MM.1S (cell line): ENCODE data around the gene SMYD2.

ENCODE experiments used
- DNase-seq: peaks from one replicate; pipeline ENCODE4 v3.0.0-alpha.2; 2015
- H2AFZ ChIP-seq: fragments of 300-600 bp; sonication (generic); 2 replicates; pipeline ENCODE4 v1.6.0; 2016; ENCODE audit warnings: antibody characterized with exemption, low read length
- H3F3A ChIP-seq: fragments of 300-600 bp; sonication (generic); 2 replicates; pipeline ENCODE4 v1.6.1; 2016; ENCODE audit warnings: mild to moderate bottlenecking, antibody characterized with exemption, low read length, moderate library complexity, mixed read lengths; ENCODE audit not compliant: insufficient read depth
- H3K27ac ChIP-seq: fragments of 300-600 bp; sonication (generic); 2 replicates; pipeline ENCODE4 v1.5.1; 2016; ENCODE audit warnings: mild to moderate bottlenecking, low read length
- H3K27me3 ChIP-seq: fragments of 300-600 bp; sonication (generic); replicated peaks from 2 replicates; pipeline ENCODE4 v1.6.0; 2016; ENCODE audit warnings: low read length; ENCODE audit not compliant: insufficient read depth
- H3K36me3 ChIP-seq: fragments of 300-600 bp; sonication (generic); replicated peaks from 2 replicates; pipeline ENCODE4 v1.6.1; 2016; ENCODE audit warnings: mild to moderate bottlenecking, low read length, mixed read lengths; ENCODE audit not compliant: insufficient read depth
- H3K4me1 ChIP-seq: fragments of 300-600 bp; sonication (generic); 2 replicates; pipeline ENCODE4 v1.6.1; 2016; ENCODE audit warnings: low read length, mixed read lengths
- H3K4me2 ChIP-seq: fragments of 300-600 bp; sonication (generic); 2 replicates; pipeline ENCODE4 v1.6.0; 2016; ENCODE audit warnings: low read depth, low read length
- H3K4me3 ChIP-seq: fragments of 300-600 bp; sonication (generic); 2 replicates; pipeline ENCODE4 v1.5.1; 2016; ENCODE audit warnings: low read length, mixed read lengths
- H3K79me2 ChIP-seq: fragments of 300-600 bp; sonication (generic); 2 replicates; pipeline ENCODE4 v1.6.1; 2016; ENCODE audit warnings: mixed run types, low read length, mixed read lengths
- H3K9ac ChIP-seq: fragments of 300-600 bp; sonication (generic); 2 replicates; pipeline ENCODE4 v1.6.1; 2016; ENCODE audit warnings: low read length, mixed read lengths
- H3K9me2 ChIP-seq: fragments of 300-600 bp; sonication (generic); replicated peaks from 2 replicates; pipeline ENCODE4 v1.6.1; 2016; ENCODE audit warnings: mild to moderate bottlenecking, low read length, mixed read lengths; ENCODE audit not compliant: insufficient read depth
- H3K9me3 ChIP-seq: fragments of 300-600 bp; sonication (generic); replicated peaks from 2 replicates; pipeline ENCODE4 v1.6.1; 2016; ENCODE audit warnings: mild to moderate bottlenecking, low read length, mixed read lengths; ENCODE audit not compliant: insufficient read depth
- H4K20me1 ChIP-seq: fragments of 300-600 bp; sonication (generic); 2 replicates; pipeline ENCODE4 v1.6.1; 2016; ENCODE audit warnings: mild to moderate bottlenecking, low read length, moderate library complexity, mixed read lengths; ENCODE audit not compliant: insufficient read depth
- EZH2 ChIP-seq: fragments of 300-600 bp; sonication (generic); optimal IDR thresholded peaks from 2 replicates; pipeline ENCODE3; 2017; ENCODE audit warnings: low read depth, mild to moderate bottlenecking, antibody characterized with exemption, low read length, mixed read lengths
- EZH2phosphoT487 ChIP-seq: fragments of 300-600 bp; sonication (generic); IDR thresholded peaks from 2 replicates; pipeline ENCODE4 v1.6.1; 2018; ENCODE audit warnings: antibody characterized with exemption, low read length
- TF ChIP-seq, protein P1 (sequence below): fragments of 300-600 bp; sonication (generic); IDR thresholded peaks from 2 replicates; pipeline ENCODE4 v1.5.1; 2016; ENCODE audit warnings: antibody characterized with exemption, low read length, mixed read lengths

SMYD2 gene

DNA sequence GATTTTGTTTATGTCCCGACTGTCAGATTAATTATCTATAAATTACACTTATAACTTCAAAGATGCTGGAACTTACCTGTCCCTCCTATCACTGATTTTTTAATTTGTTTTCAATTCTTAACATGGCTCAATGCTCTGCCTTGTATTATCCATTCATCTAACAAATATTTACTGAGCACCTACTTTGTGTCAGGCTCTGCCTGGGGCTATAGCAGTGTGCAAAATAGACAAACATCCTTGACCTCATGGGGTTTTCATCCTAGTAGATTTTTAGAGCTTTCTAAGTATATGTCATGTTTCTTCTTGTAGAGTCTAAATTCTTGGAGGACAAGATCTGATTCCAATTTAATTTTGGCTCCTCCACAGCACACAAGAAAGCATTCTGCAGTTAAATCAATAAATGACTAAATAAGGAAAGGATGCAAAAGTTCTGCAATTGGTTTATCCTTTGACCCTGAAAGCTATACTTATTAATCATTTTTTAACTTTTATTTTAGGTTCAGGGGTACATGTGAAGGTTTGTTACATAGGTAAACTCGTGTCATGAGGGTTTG lies 10.8 kb upstream of the SMYD2 start:
- Histone ChIP-seq H3K4me3 (no peak overlapping the region), H3K9ac (no peak overlapping the region), H3F3A (no peaks in the 10 kb centered on the region), H3K79me2 (no peaks in the 10 kb centered on the region), H2AFZ (no peak overlapping the region), H3K36me3 (no peaks in the 10 kb centered on the region), H3K9me2 (no peaks in the 10 kb centered on the region), H3K4me2 (no peak overlapping the region), H3K27me3 (no peaks in the 10 kb centered on the region), H3K4me1 (no peaks in the 10 kb centered on the region), H4K20me1 (no peaks in the 10 kb centered on the region), H3K9me3 (no peaks in the 10 kb centered on the region), H3K27ac (no peak overlapping the region)
- DNase-seq, result no peak
- TF ChIP-seq, protein P1, sequence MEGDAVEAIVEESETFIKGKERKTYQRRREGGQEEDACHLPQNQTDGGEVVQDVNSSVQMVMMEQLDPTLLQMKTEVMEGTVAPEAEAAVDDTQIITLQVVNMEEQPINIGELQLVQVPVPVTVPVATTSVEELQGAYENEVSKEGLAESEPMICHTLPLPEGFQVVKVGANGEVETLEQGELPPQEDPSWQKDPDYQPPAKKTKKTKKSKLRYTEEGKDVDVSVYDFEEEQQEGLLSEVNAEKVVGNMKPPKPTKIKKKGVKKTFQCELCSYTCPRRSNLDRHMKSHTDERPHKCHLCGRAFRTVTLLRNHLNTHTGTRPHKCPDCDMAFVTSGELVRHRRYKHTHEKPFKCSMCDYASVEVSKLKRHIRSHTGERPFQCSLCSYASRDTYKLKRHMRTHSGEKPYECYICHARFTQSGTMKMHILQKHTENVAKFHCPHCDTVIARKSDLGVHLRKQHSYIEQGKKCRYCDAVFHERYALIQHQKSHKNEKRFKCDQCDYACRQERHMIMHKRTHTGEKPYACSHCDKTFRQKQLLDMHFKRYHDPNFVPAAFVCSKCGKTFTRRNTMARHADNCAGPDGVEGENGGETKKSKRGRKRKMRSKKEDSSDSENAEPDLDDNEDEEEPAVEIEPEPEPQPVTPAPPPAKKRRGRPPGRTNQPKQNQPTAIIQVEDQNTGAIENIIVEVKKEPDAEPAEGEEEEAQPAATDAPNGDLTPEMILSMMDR, result no peak
- TF ChIP-seq EZH2phosphoT487 (no peak), EZH2 (no peak)

DNA sequence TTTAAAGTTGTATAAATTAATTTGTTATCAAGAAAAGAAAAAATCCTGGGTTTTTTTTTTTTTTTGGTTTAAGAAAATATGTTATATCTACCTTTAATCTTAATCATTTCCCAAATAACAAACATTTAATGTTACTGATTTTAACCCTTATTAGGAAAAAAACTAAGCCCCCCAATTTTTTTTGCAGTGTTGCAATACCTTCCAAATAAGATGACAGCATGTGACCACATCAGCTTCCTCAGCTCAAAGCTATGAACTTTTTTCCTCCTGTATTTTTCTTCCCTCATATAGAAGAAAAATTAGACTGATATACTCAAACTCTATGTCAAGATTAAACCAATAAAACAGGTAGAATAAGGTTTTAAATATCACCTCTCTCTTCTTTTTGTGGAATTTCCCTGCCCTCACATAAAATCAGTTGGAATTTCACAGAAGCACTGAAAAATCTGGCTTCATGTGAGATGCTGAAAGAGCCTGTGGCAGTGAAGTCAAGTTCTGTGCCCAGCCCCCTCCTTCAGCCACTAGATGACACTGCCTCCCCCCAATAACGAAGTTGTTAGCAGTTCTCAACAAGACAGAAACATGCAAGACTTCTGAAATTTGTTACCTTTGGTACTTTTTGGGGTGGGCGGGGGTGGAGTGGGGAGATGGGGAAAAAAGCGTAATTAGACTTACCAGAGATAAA lies 9.6 kb upstream of the SMYD2 start:
- TF ChIP-seq EZH2phosphoT487 (no peak), EZH2 (no peak)
- TF ChIP-seq, protein P1, result no peak; the same call in 1 of the 2 replicates
- no peak overlapping the region for H3K27ac ChIP-seq
- no peaks in the 10 kb centered on the region for H3K79me2 ChIP-seq
- no peak overlapping the region for H2AFZ ChIP-seq
- H3K36me3 ChIP-seq, result no peaks in the 10 kb centered on the region
- no peak overlapping the region for H3K4me3 ChIP-seq
- no peaks in the 10 kb centered on the region for H3F3A ChIP-seq
- no peak for DNase-seq
- no peaks in the 10 kb centered on the region for H3K9me3 ChIP-seq
- no peaks in the 10 kb centered on the region for H4K20me1 ChIP-seq
- H3K27me3 ChIP-seq, result no peaks in the 10 kb centered on the region
- H3K9me2 ChIP-seq, result no peaks in the 10 kb centered on the region
- H3K9ac ChIP-seq, result no peak overlapping the region
- H3K4me1 ChIP-seq, result no peaks in the 10 kb centered on the region
- H3K4me2 ChIP-seq, result no peak overlapping the region

DNA sequence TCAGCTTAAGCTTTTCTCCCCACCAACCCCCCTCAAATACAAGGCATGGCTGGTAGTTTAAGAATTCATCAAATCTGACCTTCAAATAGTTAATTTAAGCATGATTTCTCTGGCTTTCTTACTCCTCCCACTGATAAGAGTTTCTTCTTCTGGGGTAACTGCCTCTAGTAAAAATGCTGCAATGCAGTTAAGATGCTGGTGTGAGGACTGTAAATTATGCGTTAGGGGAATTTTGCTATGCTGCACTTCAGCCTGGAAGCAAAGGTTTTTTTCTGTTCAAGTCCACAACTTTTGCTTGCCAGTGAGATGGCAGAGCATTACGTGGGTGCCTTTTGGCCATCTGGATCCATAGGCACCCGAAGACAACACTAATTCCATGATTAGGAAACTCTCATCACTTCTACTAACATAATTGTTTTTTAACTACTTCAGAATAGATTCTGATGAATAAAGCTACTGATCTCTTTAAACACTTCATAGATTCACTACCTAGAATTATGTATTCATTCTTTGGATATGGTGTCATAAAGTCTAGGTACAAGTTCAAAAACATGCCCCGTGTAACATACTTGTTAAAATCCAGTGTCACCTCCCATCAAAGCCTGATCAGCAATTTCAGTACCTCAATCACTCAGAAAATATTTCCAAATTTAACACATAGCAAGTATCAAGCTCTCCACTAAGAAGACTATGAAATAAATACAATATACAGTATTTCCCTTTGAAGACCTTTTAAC lies 8.8 kb upstream of the SMYD2 start:
- no peaks in the 10 kb centered on the region for H3K27me3 ChIP-seq
- DNase-seq, result no peak
- no peaks in the 10 kb centered on the region for H3K36me3 ChIP-seq
- TF ChIP-seq EZH2, result no peak
- TF ChIP-seq EZH2phosphoT487, result no peak
- TF ChIP-seq, protein P1, result no peak
- no peaks in the 10 kb centered on the region for H3F3A ChIP-seq
- no peak overlapping the region for H3K9ac ChIP-seq
- no peak overlapping the region for H3K4me3 ChIP-seq
- no peaks in the 10 kb centered on the region for H3K9me3 ChIP-seq
- H3K4me2 ChIP-seq, result no peak overlapping the region
- H4K20me1 ChIP-seq, result no peaks in the 10 kb centered on the region
- no peaks in the 10 kb centered on the region for H3K79me2 ChIP-seq
- H3K27ac ChIP-seq, result no peak overlapping the region
- H3K4me1 ChIP-seq, result no peaks in the 10 kb centered on the region
- no peak overlapping the region for H2AFZ ChIP-seq
- H3K9me2 ChIP-seq, result no peaks in the 10 kb centered on the region
